HepG2 (cell line): ENCODE data around the gene S100A13. TPM values are rescaled to one million over a fixed set of nuclear protein-coding genes. Genes with fewer than 3 reads are reported as not detected.

Source experiments
- ATAD3A ChIP-seq: sonication (generic); formaldehyde crosslinking; IDR thresholded peaks from 2 replicates; pipeline ENCODE4 v1.4.0; 2020; ENCODE audit warnings: missing genetic modification reagents
- BORCS8-MEF2B ChIP-seq: sonication (generic); formaldehyde crosslinking; IDR thresholded peaks from 2 replicates; pipeline ENCODE4 v1.8.0; 2022; ENCODE audit warnings: mild to moderate bottlenecking, missing genetic modification reagents
- DNMT3B ChIP-seq: conservative IDR thresholded peaks from 2 replicates; pipeline ENCODE4 v1.6.1; 2016; ENCODE audit warnings: missing biosample characterization, control low read depth
- FOXA3 ChIP-seq: IDR thresholded peaks from 2 replicates; pipeline ENCODE4 v1.6.1; 2016; ENCODE audit warnings: missing genetic modification reagents, missing compliant biosample characterization
- FOXP1 ChIP-seq, 2 experiments: fragments of 450-650 bp in 1 of 2; IDR thresholded peaks; 2 replicates each; pipeline ENCODE4 v1.6.1; 2017 to 2018; ENCODE audit warnings: antibody characterized with exemption in 1 of 2
- GLMP ChIP-seq: sonication (generic); formaldehyde crosslinking; IDR thresholded peaks from 2 replicates; pipeline ENCODE4 v1.9.0; 2021; ENCODE audit warnings: missing genetic modification reagents, mild to moderate bottlenecking, borderline replicate concordance
- HOXA5 ChIP-seq: sonication (generic); formaldehyde crosslinking; IDR thresholded peaks from 2 replicates; pipeline ENCODE4 v1.4.0; 2020; ENCODE audit warnings: missing genetic modification reagents
- KDM6A ChIP-seq: IDR thresholded peaks from 2 replicates; pipeline ENCODE4 v1.6.1; 2016; ENCODE audit warnings: low read depth
- PRDM4 ChIP-seq: sonication (generic); formaldehyde crosslinking; IDR thresholded peaks from 2 replicates; pipeline ENCODE4 v1.9.0; 2021; ENCODE audit warnings: missing genetic modification reagents, borderline replicate concordance
- RBM39 ChIP-seq: fragments of 200-400 bp; formaldehyde crosslinking; IDR thresholded peaks from one replicate; pipeline ENCODE4 v1.6.1; 2018; ENCODE audit warnings: antibody characterized with exemption, mild to moderate bottlenecking, low read depth, low read length; ENCODE audit not compliant: poor library complexity, severe bottlenecking
- SOX6 ChIP-seq, 2 experiments: fragments of 450-650 bp in 1 of 2; sonication (generic) in 1 of 2; formaldehyde crosslinking in 1 of 2; IDR thresholded peaks; 2 replicates each; pipeline versions ENCODE4 v1.4.0 to v1.6.1; 2017 to 2020; ENCODE audit warnings: antibody characterized with exemption in 1 of 2, mild to moderate bottlenecking in 1 of 2, missing genetic modification reagents in 1 of 2
- ZNF142 ChIP-seq: sonication (generic); formaldehyde crosslinking; IDR thresholded peaks from 2 replicates; pipeline ENCODE4 v1.4.0; 2020; ENCODE audit warnings: missing genetic modification reagents
- ZNF230 ChIP-seq: sonication (generic); formaldehyde crosslinking; IDR thresholded peaks from 2 replicates; pipeline ENCODE4 v1.4.0; 2020; ENCODE audit warnings: mild to moderate bottlenecking, missing genetic modification reagents
- ZNF564 ChIP-seq: sonication (generic); formaldehyde crosslinking; IDR thresholded peaks from 2 replicates; pipeline ENCODE4 v1.8.1; 2023; ENCODE audit warnings: mild to moderate bottlenecking, missing genetic modification reagents
- ZNF619 ChIP-seq: sonication (generic); formaldehyde crosslinking; IDR thresholded peaks from 2 replicates; pipeline ENCODE4 v1.4.0; 2020; ENCODE audit warnings: mild to moderate bottlenecking, missing genetic modification reagents
- ZNF713 ChIP-seq: sonication (generic); formaldehyde crosslinking; IDR thresholded peaks from 2 replicates; pipeline ENCODE4 v1.4.0; 2020; ENCODE audit warnings: mild to moderate bottlenecking, missing genetic modification reagents
- ZNF780A ChIP-seq: sonication (generic); formaldehyde crosslinking; IDR thresholded peaks from 2 replicates; pipeline ENCODE4 v1.8.0; 2022; ENCODE audit warnings: mild to moderate bottlenecking, missing genetic modification reagents, moderate library complexity
- polyA plus RNA-seq, 8 experiments: library from polyadenylated mRNA; depleted of rRNA in 3 of 8; stranded (reverse) in 7 of 8; unstranded in 1 of 8; fragments of >200 nt; fragmentation: Illumina TruSeq in 4 of 8; extraction: Trizol in 4 of 8; gene quantifications; 2 replicates each; pipeline versions ENCODE4 v1.2.1 to v1.2.3, GENCODE V29; 2011 to 2016; ENCODE audit warnings: low read depth in 4 of 8, missing spikeins in 1 of 8, mixed read lengths in 1 of 8; ENCODE audit not compliant: insufficient read depth in 1 of 8
- total RNA-seq, 5 experiments: library from RNA; depleted of rRNA; stranded (reverse); fragments of >200 nt; fragmentation: Illumina TruSeq; extraction: Trizol; gene quantifications; 2 replicates each; pipeline ENCODE4 v1.2.3, GENCODE V29; 2016; ENCODE audit warnings: low read depth in 1 of 5
- TF ChIP-seq, protein P1 (sequence below): sonication (generic); formaldehyde crosslinking; IDR thresholded peaks from 2 replicates; pipeline ENCODE4 v1.4.0; 2020; ENCODE audit warnings: missing genetic modification reagents, borderline replicate concordance

Gene S100A13
- total and polyA plus RNA-seq, 2 of the 13 experiments (the other 11 are each of a cell fraction or from before 2014, with no cell fraction given): 89.5 to 172 TPM

DNA sequence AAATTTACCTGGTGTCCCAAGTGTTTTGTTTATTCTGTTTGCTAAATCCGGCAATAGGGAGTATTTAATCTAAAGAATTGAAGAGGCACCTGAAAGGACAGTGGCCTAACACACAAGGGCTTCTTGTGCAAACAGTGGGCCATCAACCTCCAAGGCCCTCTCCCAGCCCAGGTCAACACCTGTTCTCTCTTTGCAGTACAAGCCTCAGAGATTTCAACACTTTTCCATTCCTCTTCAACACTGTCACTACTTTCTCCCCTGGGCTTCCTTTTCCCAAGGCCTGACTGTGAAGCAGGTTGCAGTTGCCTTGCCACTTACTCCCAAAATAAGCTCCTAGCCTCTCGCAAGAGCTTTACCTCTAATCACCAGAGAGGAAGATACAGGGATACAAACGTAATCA lies 28.0 kb upstream of the S100A13 start (continued):
- TF ChIP-seq PRDM4: no peak
- TF ChIP-seq GLMP (CRISPR knock-in tag): no peak
- TF ChIP-seq ZNF564: no peak
- no peak for TF ChIP-seq ATAD3A (CRISPR knock-in tag)
- TF ChIP-seq RBM39: no peak
- no peak for TF ChIP-seq ZNF713 (CRISPR knock-in tag)
- TF ChIP-seq ZNF619 (CRISPR knock-in tag): no peak
- peak; percentile 38; the same call in 1 of the 2 replicates for TF ChIP-seq FOXA3 (CRISPR knock-in tag)
- TF ChIP-seq ZNF230 (CRISPR knock-in tag): no peak
- TF ChIP-seq SOX6 (IDR thresholded peaks at IDR 0.05): no peak
- peak; percentile 34; the same call in 1 of the 2 replicates for TF ChIP-seq SOX6 (CRISPR knock-in tag; IDR thresholded peaks at IDR 0.05)
- no peak for TF ChIP-seq BORCS8-MEF2B (CRISPR knock-in tag)
- TF ChIP-seq HOXA5 (CRISPR knock-in tag): no peak
- TF ChIP-seq FOXP1 (IDR thresholded peaks at IDR 0.05): no peak
- no peak for TF ChIP-seq FOXP1 (CRISPR knock-in tag; IDR thresholded peaks at IDR 0.05)
- TF ChIP-seq ZNF142 (CRISPR knock-in tag): no peak
- TF ChIP-seq, protein P1, sequence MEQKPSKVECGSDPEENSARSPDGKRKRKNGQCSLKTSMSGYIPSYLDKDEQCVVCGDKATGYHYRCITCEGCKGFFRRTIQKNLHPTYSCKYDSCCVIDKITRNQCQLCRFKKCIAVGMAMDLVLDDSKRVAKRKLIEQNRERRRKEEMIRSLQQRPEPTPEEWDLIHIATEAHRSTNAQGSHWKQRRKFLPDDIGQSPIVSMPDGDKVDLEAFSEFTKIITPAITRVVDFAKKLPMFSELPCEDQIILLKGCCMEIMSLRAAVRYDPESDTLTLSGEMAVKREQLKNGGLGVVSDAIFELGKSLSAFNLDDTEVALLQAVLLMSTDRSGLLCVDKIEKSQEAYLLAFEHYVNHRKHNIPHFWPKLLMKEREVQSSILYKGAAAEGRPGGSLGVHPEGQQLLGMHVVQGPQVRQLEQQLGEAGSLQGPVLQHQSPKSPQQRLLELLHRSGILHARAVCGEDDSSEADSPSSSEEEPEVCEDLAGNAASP (CRISPR knock-in tag): 0 out of 2 replicates have a peak, but pooled peaks have one; percentile 5
- no peak for TF ChIP-seq DNMT3B
- no peak for TF ChIP-seq ZNF780A (CRISPR knock-in tag)
- TF ChIP-seq KDM6A (CRISPR knock-in tag): no peak
